NT2/D1 (cell line): ENCODE data around the gene ATAD3C.

ENCODE experiments used
- SUZ12 ChIP-seq: IDR thresholded peaks from 2 replicates; pipeline ENCODE4 v1.6.1; 2011; ENCODE audit not compliant: insufficient read length, insufficient read depth; ENCODE audit errors: extremely low read depth
- YY1 ChIP-seq: IDR thresholded peaks from 2 replicates; pipeline ENCODE4 v1.6.1; 2011; ENCODE audit not compliant: insufficient read length, insufficient read depth

GRCh38 chr1:1407636-1408318 is 41.7 kb upstream of the ATAD3C start:
- TF ChIP-seq YY1 (no peak), SUZ12 (no peak)
